A673 (cell line): ENCODE data around the gene RAD50.

Experiments
- EZH2 ChIP-seq: fragments of 200-600 bp; sonication (generic); IDR thresholded peaks from 2 replicates; pipeline ENCODE4 v1.6.1; 2017; ENCODE audit warnings: borderline replicate concordance, low read depth, mild to moderate bottlenecking, mixed read lengths, antibody characterized with exemption, low read length; ENCODE audit not compliant: poor library complexity, severe bottlenecking
- TF ChIP-seq, protein P1 (sequence below): fragments of 300-800, 200-600 bp; sonication (generic); conservative IDR thresholded peaks from 2 replicates; pipeline ENCODE4 v1.5.1; 2017; ENCODE audit warnings: low read depth, mild to moderate bottlenecking, antibody characterized with exemption, low read length, moderate library complexity, mixed read lengths

DNA sequence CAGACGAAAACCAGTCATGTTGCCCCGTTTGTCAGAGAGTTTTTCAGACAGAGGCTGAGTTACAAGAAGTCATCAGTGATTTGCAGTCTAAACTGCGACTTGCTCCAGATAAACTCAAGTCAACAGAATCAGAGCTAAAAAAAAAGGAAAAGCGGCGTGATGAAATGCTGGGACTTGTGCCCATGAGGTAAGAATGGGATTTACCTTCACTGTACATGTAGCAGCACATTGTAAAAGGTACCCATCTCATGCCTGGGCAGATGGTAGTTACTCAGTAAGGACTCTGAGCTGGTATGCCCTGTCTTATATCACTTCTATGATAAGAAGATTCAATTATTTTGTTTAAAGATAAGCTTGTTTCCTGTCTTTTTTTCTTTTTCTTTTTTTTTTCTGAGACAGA, 38.8 kb downstream of the RAD50 start:
- TF ChIP-seq, protein P1, sequence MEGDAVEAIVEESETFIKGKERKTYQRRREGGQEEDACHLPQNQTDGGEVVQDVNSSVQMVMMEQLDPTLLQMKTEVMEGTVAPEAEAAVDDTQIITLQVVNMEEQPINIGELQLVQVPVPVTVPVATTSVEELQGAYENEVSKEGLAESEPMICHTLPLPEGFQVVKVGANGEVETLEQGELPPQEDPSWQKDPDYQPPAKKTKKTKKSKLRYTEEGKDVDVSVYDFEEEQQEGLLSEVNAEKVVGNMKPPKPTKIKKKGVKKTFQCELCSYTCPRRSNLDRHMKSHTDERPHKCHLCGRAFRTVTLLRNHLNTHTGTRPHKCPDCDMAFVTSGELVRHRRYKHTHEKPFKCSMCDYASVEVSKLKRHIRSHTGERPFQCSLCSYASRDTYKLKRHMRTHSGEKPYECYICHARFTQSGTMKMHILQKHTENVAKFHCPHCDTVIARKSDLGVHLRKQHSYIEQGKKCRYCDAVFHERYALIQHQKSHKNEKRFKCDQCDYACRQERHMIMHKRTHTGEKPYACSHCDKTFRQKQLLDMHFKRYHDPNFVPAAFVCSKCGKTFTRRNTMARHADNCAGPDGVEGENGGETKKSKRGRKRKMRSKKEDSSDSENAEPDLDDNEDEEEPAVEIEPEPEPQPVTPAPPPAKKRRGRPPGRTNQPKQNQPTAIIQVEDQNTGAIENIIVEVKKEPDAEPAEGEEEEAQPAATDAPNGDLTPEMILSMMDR = no peak
- TF ChIP-seq EZH2 = no peak
